Vagina (tissue), 2 donors: ENCODE data around the gene PUS7. TPM values are rescaled to one million over a fixed set of nuclear protein-coding genes. Genes with fewer than 3 reads are reported as not detected.
"Not testable (repeated sequence)": the region's sequence is repeated elsewhere in the genome, so short reads cannot be mapped to it uniquely, and the experiment has no call there.

ENCODE experiments used
- DNase-seq, 2 donors: peaks; one replicate each; pipeline ENCODE4 v3.0.0-alpha.2; 2017; ENCODE audit errors: extremely low spot score in 2 of 2
- H3K27ac ChIP-seq: fragments of 200-600 bp; sonication (generic); one replicate; pipeline ENCODE4 v1.5.1; 2019
- H3K27me3 ChIP-seq: fragments of 200-600 bp; sonication (generic); one replicate; pipeline ENCODE4 v1.5.1; 2019
- H3K36me3 ChIP-seq, 2 donors: fragments of 200-600 bp; sonication (generic); one replicate each; pipeline ENCODE4 v1.5.1; 2017 to 2019
- H3K4me1 ChIP-seq: fragments of 200-600 bp; sonication (generic); one replicate; pipeline ENCODE4 v1.5.1; 2019
- H3K4me3 ChIP-seq, 2 donors: fragments of 200-600 bp; sonication (generic); 1 replicate in 1 of 2; 2 replicates in 1 of 2; pipeline ENCODE4 v1.5.1; 2016 to 2019
- H3K9me3 ChIP-seq: fragments of 200-600 bp; sonication (generic); one replicate; pipeline ENCODE4 v1.5.1; 2019
- POLR2A ChIP-seq, 2 donors: fragments of 450-650 bp; IDR thresholded peaks; one replicate each; pipeline ENCODE4 v1.6.1; 2017; ENCODE audit warnings: antibody characterized with exemption in 2 of 2, mild to moderate bottlenecking in 2 of 2, moderate library complexity in 2 of 2
- POLR2AphosphoS5 ChIP-seq, 2 donors: sonication (generic); formaldehyde crosslinking; IDR thresholded peaks; one replicate each; pipeline ENCODE4 v1.9.0; 2017; ENCODE audit warnings: antibody characterized with exemption in 2 of 2, mild to moderate bottlenecking in 2 of 2, low read depth in 1 of 2; ENCODE audit not compliant: insufficient read depth in 1 of 2
- intact Hi-C: fragments of 100-400 bp; cut with DNase I; formaldehyde crosslinking; loops from one replicate; pipeline ENCODE4 v1.15.1; 2023
- total RNA-seq: library from RNA; depleted of rRNA; stranded (reverse); fragments of >200 nt; gene quantifications from one replicate; pipeline ENCODE4 v1.2.3, GENCODE V29; 2016
- TF ChIP-seq, protein P1 (sequence below), 3 experiments: fragments of 450-650 bp in 2 of 3; fragments of 200-600 bp in 1 of 3; sonication (generic) in 1 of 3; IDR thresholded peaks; one replicate each; pipeline ENCODE4 v1.5.1; 2017 to 2019; ENCODE audit warnings: antibody characterized with exemption in 3 of 3, mild to moderate bottlenecking in 2 of 3, moderate library complexity in 2 of 3

PUS7 gene
- total RNA-seq, 1 donor from 2014 or later: 16.9 TPM

DNA sequence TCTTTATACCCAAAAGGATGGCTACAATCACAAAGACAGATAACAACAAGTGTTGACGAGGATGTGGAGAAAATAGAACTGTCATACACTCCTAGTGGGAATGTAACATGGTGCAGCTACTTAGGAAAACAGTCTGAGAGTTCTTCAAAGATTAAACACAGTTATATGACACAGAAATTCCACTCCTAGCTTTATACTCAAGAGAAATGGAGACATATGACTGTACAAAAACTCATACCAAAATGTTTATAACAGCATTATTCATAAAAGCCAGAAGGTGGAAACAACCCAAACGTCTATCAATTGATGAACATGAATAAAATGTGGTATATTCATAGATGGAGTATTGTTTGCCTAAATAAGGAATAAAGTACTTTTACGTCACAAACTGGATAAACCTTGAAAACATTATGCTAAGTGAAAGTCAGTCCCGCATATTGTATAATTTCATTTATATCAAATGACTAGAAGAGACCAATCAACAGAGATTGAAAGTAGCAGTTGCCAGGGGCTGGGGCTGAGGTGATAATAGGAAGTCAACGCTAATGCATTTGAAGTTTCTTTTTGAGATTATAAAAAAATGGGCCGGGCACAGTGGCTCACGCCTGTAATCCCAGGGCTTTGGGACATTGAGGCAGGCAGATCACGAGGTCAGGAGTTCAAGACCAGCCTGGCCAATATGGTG, 71.8 kb downstream of the PUS7 start:
- H3K4me1 ChIP-seq: peaks cover 13% of the 10 kb centered on the region
- DNase-seq: no peak
- H3K4me3 ChIP-seq: no peak overlapping the region
- intact Hi-C loops: no loop called here
- TF ChIP-seq, protein P1, sequence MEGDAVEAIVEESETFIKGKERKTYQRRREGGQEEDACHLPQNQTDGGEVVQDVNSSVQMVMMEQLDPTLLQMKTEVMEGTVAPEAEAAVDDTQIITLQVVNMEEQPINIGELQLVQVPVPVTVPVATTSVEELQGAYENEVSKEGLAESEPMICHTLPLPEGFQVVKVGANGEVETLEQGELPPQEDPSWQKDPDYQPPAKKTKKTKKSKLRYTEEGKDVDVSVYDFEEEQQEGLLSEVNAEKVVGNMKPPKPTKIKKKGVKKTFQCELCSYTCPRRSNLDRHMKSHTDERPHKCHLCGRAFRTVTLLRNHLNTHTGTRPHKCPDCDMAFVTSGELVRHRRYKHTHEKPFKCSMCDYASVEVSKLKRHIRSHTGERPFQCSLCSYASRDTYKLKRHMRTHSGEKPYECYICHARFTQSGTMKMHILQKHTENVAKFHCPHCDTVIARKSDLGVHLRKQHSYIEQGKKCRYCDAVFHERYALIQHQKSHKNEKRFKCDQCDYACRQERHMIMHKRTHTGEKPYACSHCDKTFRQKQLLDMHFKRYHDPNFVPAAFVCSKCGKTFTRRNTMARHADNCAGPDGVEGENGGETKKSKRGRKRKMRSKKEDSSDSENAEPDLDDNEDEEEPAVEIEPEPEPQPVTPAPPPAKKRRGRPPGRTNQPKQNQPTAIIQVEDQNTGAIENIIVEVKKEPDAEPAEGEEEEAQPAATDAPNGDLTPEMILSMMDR (IDR thresholded peaks at IDR 0.05): no peak
- TF ChIP-seq POLR2A (IDR thresholded peaks at IDR 0.05) (no peak), POLR2AphosphoS5 (IDR thresholded peaks at IDR 0.05; ENCODE audit: insufficient read depth in 1 of 2, low read depth in 1 of 2) (no peak)
- H3K27ac ChIP-seq: no peak overlapping the region
- H3K9me3 ChIP-seq: no peaks in the 10 kb centered on the region
- H3K36me3 ChIP-seq: no peaks in the 10 kb centered on the region
- no peaks in the 10 kb centered on the region for H3K27me3 ChIP-seq

DNA sequence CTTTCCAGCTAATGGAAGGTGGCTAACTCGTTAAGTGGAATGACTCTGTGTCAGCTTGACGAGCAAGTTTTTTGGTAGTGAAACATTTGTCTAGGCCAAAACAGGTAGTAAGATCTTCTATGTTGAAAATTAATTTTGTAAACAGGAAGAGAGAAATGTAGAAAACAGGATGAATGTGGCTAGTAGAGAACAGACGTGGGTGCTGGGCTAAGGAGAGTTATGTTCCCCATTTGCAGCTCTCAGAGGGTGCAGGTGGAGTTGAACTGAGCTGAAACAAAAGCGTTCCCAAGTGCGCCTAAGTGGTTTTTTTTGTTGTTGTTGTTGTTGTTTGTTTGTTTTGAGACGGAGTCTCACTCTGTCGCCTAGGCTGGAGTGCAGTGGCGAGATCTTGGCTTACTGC, 73.9 kb downstream of the PUS7 start:
- Histone ChIP-seq H3K4me3 (no peak overlapping the region), H3K27ac (no peak overlapping the region), H3K9me3 (no peaks in the 10 kb centered on the region), H3K4me1 (no peaks in the 10 kb centered on the region), H3K36me3 (no peaks in the 10 kb centered on the region), H3K27me3 (no peaks in the 10 kb centered on the region)
- DNase-seq: no peak
- intact Hi-C loops: no loop called here
- TF ChIP-seq POLR2A (IDR thresholded peaks at IDR 0.05) (no peak), POLR2AphosphoS5 (IDR thresholded peaks at IDR 0.05; ENCODE audit: insufficient read depth in 1 of 2, low read depth in 1 of 2) (no peak)
- TF ChIP-seq, protein P1 (IDR thresholded peaks at IDR 0.05): no peak

DNA sequence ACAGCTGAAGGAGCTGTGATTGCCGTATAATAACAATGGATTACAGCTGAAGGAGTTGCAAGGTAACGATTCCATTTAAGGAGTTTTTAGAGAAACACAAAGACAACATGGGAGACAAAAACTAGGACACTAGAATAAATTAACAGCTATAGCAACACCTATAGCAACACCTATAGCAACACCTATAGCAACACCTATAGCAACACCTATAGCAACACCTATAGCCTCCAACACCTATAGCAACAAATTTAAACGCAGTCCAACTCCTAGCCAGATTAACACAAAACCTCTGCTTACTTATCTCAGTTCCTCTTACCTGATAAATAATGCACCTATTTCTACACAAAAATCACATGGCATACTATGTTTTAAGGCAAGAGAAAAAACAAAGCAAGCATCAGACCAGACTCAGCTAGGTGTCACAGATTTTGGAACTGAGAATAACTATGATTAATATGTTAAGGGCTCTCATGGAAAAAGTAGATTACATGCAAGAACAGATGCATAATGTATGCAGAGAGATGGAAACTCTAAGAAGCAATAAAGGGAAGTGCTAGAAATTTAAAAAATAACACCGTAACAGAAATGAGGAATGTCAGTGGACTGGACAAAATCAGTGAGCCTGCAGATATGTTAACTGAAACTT, 77.6 kb downstream of the PUS7 start:
- Histone ChIP-seq H3K27me3 (no peaks in the 10 kb centered on the region), H3K27ac (no peak overlapping the region), H3K36me3 (no peaks in the 10 kb centered on the region), H3K4me3 (no peak overlapping the region), H3K4me1 (peaks cover 1% of the 10 kb centered on the region), H3K9me3 (no peaks in the 10 kb centered on the region)
- DNase-seq: no peak
- intact Hi-C loops: no loop called here
- TF ChIP-seq POLR2A (IDR thresholded peaks at IDR 0.05) (no peak), POLR2AphosphoS5 (IDR thresholded peaks at IDR 0.05; ENCODE audit: insufficient read depth in 1 of 2, low read depth in 1 of 2) (no peak)
- TF ChIP-seq, protein P1 (IDR thresholded peaks at IDR 0.05): no peak

DNA sequence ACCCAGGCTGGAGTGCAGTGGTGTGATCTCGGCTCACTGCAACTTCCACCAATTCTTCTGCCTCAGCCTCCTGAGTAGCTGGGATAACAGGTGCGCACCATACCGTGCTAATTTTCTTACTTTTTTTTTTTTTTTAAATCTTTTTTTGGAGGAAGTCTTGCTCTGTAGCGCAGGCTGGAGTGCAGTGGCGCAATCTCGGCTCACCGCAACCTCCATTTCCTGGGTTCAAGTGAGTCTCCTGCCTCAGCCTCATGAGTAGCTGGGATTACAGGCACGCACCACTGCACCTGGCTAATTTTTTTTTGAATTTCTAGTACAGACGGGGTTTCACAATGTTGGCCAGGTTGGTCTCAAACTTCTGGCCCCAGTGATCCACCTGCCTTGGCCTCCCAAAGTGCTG, 79.9 kb downstream of the PUS7 start:
- DNase-seq, H3K27me3 ChIP-seq: not testable (repeated sequence)

DNA sequence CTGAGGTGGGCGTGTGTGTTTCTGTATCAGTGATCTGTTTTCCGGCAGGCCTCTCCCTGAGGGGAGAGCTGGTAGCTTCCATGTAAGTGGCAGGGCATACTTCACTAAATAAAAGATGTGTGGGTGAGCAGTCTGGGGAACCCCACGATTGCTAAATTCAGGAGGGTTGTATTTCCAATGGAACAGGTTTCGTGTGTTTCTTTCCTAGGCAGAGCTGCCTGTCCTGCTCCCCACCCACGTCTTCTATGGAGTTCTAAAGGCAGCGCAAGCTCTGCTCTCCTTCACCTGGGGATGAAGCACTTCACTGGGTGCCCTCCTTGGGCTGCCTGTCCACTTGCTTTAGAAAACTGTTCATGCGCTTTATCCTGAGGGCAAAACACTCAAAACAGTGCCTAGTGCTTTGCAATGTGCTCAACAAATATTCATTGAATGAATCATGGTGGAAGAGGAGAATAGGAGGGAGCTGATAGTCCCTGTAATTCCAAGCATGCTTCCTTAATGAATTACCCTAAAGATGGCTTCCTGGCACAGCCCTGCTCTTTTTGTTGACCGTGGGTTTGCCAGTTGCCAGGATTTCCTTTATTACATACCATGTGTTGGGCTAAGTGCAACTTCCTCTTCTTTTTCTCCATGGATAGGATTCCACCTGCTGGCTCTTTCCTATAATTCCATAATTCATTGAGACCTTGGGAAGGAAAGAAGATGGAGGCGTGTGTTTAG, 82.7 kb downstream of the PUS7 start:
- no peak for DNase-seq
- Histone ChIP-seq H3K4me1 (peaks cover 8% of the 10 kb centered on the region), H3K9me3 (no peaks in the 10 kb centered on the region), H3K4me3 (no peak overlapping the region), H3K27me3 (no peaks in the 10 kb centered on the region), H3K27ac (no peak overlapping the region), H3K36me3 (no peaks in the 10 kb centered on the region)
- no peak for TF ChIP-seq POLR2AphosphoS5 (IDR thresholded peaks at IDR 0.05; ENCODE audit: insufficient read depth in 1 of 2, low read depth in 1 of 2)
- no peak for TF ChIP-seq POLR2A (IDR thresholded peaks at IDR 0.05)
- TF ChIP-seq, protein P1 (IDR thresholded peaks at IDR 0.05): no peak
- intact Hi-C loops: no loop called here

More for the DNA sequence above, 79.9 kb downstream of the PUS7 start:
- H3K36me3 ChIP-seq, H3K9me3 ChIP-seq, H3K4me1 ChIP-seq, H3K4me3 ChIP-seq, intact Hi-C loops, H3K27ac ChIP-seq: not testable (repeated sequence)
